Calu3 (cell line): Measurements from ENCODE around the gene BRICD5. TPM values are rescaled to one million over a fixed set of nuclear protein-coding genes. Genes with fewer than 3 reads are reported as not detected.

Experiments used
- BruUV-seq: library from RNA; stranded (reverse); fragments of 400-500 nt; replicated peaks from 2 replicates; lab custom pipeline; 2021; lab: Mats Ljungman, UMichigan
- CTCF ChIA-PET: fragments of 300-600 bp; sonication (Branson Sonifier 250); formaldehyde crosslinking; loops from one replicate; lab custom pipeline; 2022; ENCODE audit warnings: antibody characterized with exemption; lab: Charles Lee
- DNase-seq: peaks from one replicate; pipeline ENCODE4 v3.0.0; 2022
- H3K27ac Mint-ChIP-seq: one replicate; pipeline ENCODE4 v1.8.0; 2022; ENCODE audit warnings: mixed read lengths; ENCODE audit not compliant: unreplicated experiment
- H3K27me3 Mint-ChIP-seq: one replicate; pipeline ENCODE4 v1.8.0; 2022; ENCODE audit warnings: mixed read lengths; ENCODE audit not compliant: unreplicated experiment
- H3K36me3 Mint-ChIP-seq: one replicate; pipeline ENCODE4 v1.8.0; 2022; ENCODE audit warnings: mild to moderate bottlenecking, moderate library complexity, mixed read lengths; ENCODE audit not compliant: insufficient read depth, unreplicated experiment
- H3K4me1 Mint-ChIP-seq: one replicate; pipeline ENCODE4 v1.8.0; 2022; ENCODE audit warnings: mild to moderate bottlenecking, low read depth, mixed read lengths; ENCODE audit not compliant: unreplicated experiment
- H3K4me3 Mint-ChIP-seq: one replicate; pipeline ENCODE4 v1.8.0; 2022; ENCODE audit warnings: mild to moderate bottlenecking, low read depth, moderate library complexity, mixed read lengths; ENCODE audit not compliant: unreplicated experiment
- H3K9me3 Mint-ChIP-seq: one replicate; pipeline ENCODE4 v1.8.0; 2022; ENCODE audit warnings: low read depth, mixed read lengths; ENCODE audit not compliant: unreplicated experiment
- intact Hi-C: fragments of 100-400 bp; cut with micrococcal nuclease; formaldehyde crosslinking; loops from one replicate; pipeline ENCODE4 v1.10.0; 2022; ENCODE audit not compliant: unreplicated experiment
- total RNA-seq: library from RNA; stranded (reverse); gene quantifications from 2 replicates; pipeline ENCODE4 v1.2.3, GENCODE V29; 2022
- TF ChIP-seq, protein P1 (sequence below): fragments of 200-600 bp; IDR thresholded peaks from one replicate; pipeline ENCODE4 v1.8.0; 2022; ENCODE audit warnings: antibody characterized with exemption; ENCODE audit not compliant: unreplicated experiment

The BRICD5 gene
- total RNA-seq, 1 experiment from 2014 or later, result 17.3 TPM

- no TSS peak for BruUV-seq
- CTCF ChIA-PET, result no interaction called here
- DNase-seq, result no peak
- no peaks in the 10 kb centered on the region for H3K9me3 Mint-ChIP-seq
- TF ChIP-seq, protein P1, sequence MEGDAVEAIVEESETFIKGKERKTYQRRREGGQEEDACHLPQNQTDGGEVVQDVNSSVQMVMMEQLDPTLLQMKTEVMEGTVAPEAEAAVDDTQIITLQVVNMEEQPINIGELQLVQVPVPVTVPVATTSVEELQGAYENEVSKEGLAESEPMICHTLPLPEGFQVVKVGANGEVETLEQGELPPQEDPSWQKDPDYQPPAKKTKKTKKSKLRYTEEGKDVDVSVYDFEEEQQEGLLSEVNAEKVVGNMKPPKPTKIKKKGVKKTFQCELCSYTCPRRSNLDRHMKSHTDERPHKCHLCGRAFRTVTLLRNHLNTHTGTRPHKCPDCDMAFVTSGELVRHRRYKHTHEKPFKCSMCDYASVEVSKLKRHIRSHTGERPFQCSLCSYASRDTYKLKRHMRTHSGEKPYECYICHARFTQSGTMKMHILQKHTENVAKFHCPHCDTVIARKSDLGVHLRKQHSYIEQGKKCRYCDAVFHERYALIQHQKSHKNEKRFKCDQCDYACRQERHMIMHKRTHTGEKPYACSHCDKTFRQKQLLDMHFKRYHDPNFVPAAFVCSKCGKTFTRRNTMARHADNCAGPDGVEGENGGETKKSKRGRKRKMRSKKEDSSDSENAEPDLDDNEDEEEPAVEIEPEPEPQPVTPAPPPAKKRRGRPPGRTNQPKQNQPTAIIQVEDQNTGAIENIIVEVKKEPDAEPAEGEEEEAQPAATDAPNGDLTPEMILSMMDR, result no peak
- peaks cover 66% of the 10 kb centered on the region for H3K36me3 Mint-ChIP-seq
- H3K4me1 Mint-ChIP-seq, result peaks cover 8% of the 10 kb centered on the region
- H3K27ac Mint-ChIP-seq, result no peak overlapping the region
- H3K4me3 Mint-ChIP-seq, result no peak overlapping the region
- no peaks in the 10 kb centered on the region for H3K27me3 Mint-ChIP-seq
- intact Hi-C loops, result no loop called here
Measured at GRCh38 chr16:2170080-2170479, 40.6 kb downstream of the BRICD5 start.

DNA sequence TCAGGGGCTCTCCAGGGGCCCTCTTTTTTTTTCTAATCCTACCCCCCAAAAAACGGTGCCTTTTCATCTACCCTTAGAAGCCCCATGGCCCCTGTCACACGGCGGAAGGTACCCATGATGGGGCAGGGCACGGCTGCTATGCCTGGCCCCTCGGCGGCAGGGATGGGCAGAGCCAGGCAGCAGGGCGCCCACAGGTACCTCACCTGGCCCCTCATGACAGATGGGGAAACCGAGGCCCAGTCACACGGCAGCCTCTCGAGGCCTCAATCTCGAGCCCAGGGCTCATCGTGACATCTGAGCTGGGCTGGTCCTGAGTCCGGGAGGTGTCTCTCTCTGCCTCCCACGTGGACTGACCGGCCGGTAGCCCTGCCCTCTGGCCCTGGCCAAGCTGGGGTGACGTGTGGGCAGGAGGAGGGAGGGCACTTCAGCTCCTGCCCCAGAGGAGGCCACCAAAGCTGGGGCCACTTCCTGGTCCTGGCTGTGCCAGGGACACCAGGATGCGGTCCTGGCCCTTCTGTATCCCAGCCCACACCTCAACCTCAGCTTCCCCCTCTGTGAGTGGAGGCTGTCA is 43.5 kb downstream of the BRICD5 start:
- TF ChIP-seq, protein P1, result no peak
- Mint-ChIP-seq H3K4me3 (no peak overlapping the region), H3K27ac (no peak overlapping the region), H3K36me3 (peaks cover 58% of the 10 kb centered on the region), H3K27me3 (no peaks in the 10 kb centered on the region), H3K9me3 (no peaks in the 10 kb centered on the region), H3K4me1 (peaks cover 27% of the 10 kb centered on the region)
- CTCF ChIA-PET, result interaction anchor here (1.3 kb wide), 1 partner anchor 9 kb away, joined by 3 read pairs; no protein-coding TSS in a partner anchor
- intact Hi-C loops, result no loop called here
- DNase-seq, result no peak
- BruUV-seq, result no TSS peak

- no TSS peak for BruUV-seq
- CTCF ChIA-PET, result no interaction called here
- Mint-ChIP-seq H3K27me3 (no peaks in the 10 kb centered on the region), H3K27ac (no peak overlapping the region), H3K9me3 (no peaks in the 10 kb centered on the region), H3K36me3 (peaks cover 58% of the 10 kb centered on the region), H3K4me3 (no peak overlapping the region), H3K4me1 (peaks cover 33% of the 10 kb centered on the region)
- no peak for DNase-seq
- intact Hi-C loops, result no loop called here
- TF ChIP-seq, protein P1, result no peak
Measured at GRCh38 chr16:2166263-2167067, 44.2 kb downstream of the BRICD5 start.

- Mint-ChIP-seq H3K4me1 (peaks cover 33% of the 10 kb centered on the region), H3K9me3 (no peaks in the 10 kb centered on the region), H3K36me3 (peaks cover 57% of the 10 kb centered on the region), H3K27me3 (no peaks in the 10 kb centered on the region), H3K4me3 (no peak overlapping the region), H3K27ac (no peak overlapping the region)
- TF ChIP-seq, protein P1, result no peak
- intact Hi-C loops, result no loop called here
- DNase-seq, result no peak
- no TSS peak for BruUV-seq
- CTCF ChIA-PET, result no interaction called here
Measured at GRCh38 chr16:2165861-2166260, 44.8 kb downstream of the BRICD5 start.
